IPS-15b (cell line): ENCODE results near the gene NMNAT2.

ENCODE experiments used
- H3K27me3 ChIP-seq: one replicate; pipeline ENCODE4 v1.6.1; 2013; ENCODE audit warnings: low read length; ENCODE audit not compliant: control insufficient read depth, insufficient read depth
- H3K36me3 ChIP-seq: one replicate; pipeline ENCODE4 v1.6.1; 2013; ENCODE audit warnings: low read length; ENCODE audit not compliant: control insufficient read depth, insufficient read depth
- H3K4me1 ChIP-seq: one replicate; pipeline ENCODE4 v1.6.1; 2013; ENCODE audit warnings: mild to moderate bottlenecking, low read length; ENCODE audit not compliant: control insufficient read depth, insufficient read depth
- H3K4me3 ChIP-seq: one replicate; pipeline ENCODE4 v1.5.1; 2013; ENCODE audit warnings: low read depth, low read length
- H3K9ac ChIP-seq: one replicate; pipeline ENCODE4 v1.6.1; 2013; ENCODE audit warnings: low read depth, mild to moderate bottlenecking, low read length
- H3K9me3 ChIP-seq: one replicate; pipeline ENCODE4 v1.6.1; 2013; ENCODE audit warnings: mild to moderate bottlenecking, low read length; ENCODE audit not compliant: control insufficient read depth, insufficient read depth

Gene NMNAT2

DNA sequence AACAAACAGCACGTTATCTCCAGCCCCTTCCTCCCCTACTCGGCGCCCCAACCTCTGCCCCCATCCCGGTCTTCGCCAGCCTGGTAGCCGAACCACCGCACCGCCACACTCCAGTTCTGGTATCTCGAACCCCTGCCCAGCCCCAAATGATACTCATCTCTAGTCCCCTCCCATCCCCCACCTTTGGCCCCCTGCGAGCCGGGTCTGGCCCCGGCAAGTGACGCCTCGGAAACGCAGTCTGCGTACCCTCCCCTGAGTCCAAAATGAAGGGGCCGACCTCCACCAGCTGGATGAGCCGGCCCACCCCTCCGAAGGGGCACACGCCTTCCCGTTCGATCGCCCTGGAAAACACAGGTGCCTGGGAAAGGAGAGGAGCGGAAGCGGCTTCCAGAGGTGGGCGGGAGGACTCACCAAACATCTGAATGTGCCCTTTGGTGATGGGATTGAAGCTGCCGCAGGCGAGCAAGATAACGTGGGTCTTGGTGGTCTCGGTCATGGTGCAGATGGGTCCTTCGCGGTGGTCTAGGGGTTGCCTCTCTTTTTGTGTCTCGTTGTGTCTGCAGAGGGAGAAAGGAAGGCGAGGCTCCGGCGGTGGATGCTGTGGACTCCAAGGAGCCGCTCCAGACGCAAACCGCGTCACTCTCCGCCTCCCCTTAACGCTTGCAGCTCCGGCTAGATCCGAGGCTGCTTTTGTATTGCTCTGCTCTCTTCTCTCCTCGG lies at the start of gene NMNAT2:
Gene NMNAT2, minus strand, starts transcription at position 609 of the 720 bp plus-strand sequence. Its CDS starts 113 bp downstream, at position 496.
- Histone ChIP-seq H3K27me3 (peaks cover 20% of the 10 kb centered on the region), H3K4me3 (peak within 1 kb of the TSS; percentile 89), H3K4me1 (peaks cover 8% of the 10 kb centered on the region), H3K9ac (no peak within 1 kb of the TSS), H3K9me3 (no peaks in the 10 kb centered on the region), H3K36me3 (no peaks in the 10 kb centered on the region)

DNA sequence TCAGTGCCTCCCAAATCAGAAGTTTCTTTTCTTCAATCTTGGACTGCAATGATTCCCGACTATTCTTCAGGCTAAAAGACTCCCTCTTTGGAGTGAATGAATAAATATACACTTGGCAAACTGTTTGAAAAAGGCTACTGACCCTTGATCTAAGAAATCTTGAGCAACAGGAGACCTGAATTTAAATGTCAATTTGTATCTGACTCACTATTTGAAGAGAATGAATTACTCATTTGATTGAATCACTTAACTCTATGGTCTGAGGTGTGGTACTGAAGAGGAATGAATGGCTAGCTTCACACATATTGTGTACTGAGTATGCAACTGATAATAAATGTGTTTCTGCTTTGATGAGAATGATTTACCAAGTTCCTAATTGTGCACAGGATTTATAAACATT lies 49.5 kb upstream of the NMNAT2 start:
- H3K9ac ChIP-seq = no peak overlapping the region
- no peaks in the 10 kb centered on the region for H3K27me3 ChIP-seq
- H3K4me3 ChIP-seq = no peak overlapping the region
- H3K4me1 ChIP-seq = peaks cover 6% of the 10 kb centered on the region
- no peaks in the 10 kb centered on the region for H3K9me3 ChIP-seq
- H3K36me3 ChIP-seq = no peaks in the 10 kb centered on the region

DNA sequence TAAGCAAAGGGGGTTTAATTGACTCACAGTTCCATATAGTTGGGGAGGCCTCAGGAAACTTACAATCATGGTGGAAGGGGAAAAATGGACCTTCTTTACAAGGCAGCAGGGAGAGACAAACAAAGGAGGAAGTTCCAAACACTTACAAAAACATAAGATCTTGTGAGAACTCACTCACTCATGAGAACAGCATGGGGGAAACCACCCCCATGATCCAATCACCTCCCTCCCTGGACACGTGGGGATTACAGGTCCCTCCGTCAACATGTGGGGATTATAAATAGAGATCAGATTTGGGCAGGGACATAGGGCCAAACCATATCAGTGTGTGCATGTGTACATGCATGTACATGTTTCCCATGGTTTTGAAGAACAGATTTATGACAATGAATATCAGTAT lies 48.6 kb upstream of the NMNAT2 start:
- Histone ChIP-seq H3K27me3 (no peaks in the 10 kb centered on the region), H3K9me3 (no peaks in the 10 kb centered on the region), H3K4me3 (no peak overlapping the region), H3K4me1 (peaks cover 7% of the 10 kb centered on the region), H3K36me3 (no peaks in the 10 kb centered on the region), H3K9ac (no peak overlapping the region)

DNA sequence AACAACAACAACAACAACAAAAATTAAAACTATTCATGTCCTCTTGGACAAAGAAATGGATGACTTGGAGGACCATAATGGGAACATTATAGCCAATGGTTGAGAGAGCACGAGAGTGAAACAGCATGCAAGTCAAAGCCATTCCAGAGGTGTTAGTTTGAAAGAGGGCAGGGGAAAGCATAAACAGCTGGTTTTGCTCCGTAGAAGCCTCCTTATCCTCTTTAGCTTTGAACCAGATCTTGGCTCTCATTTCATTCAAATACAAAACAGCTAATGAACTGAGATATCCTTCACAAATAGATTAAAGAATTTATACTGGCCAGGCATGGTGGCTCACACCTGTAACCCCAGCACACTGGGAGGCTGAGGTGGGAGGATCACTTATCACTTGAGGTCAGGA lies 45.4 kb upstream of the NMNAT2 start:
- no peaks in the 10 kb centered on the region for H3K36me3 ChIP-seq
- H3K4me3 ChIP-seq = no peak overlapping the region
- H3K4me1 ChIP-seq = peaks cover 12% of the 10 kb centered on the region
- H3K27me3 ChIP-seq = no peaks in the 10 kb centered on the region
- no peak overlapping the region for H3K9ac ChIP-seq
- no peaks in the 10 kb centered on the region for H3K9me3 ChIP-seq

DNA sequence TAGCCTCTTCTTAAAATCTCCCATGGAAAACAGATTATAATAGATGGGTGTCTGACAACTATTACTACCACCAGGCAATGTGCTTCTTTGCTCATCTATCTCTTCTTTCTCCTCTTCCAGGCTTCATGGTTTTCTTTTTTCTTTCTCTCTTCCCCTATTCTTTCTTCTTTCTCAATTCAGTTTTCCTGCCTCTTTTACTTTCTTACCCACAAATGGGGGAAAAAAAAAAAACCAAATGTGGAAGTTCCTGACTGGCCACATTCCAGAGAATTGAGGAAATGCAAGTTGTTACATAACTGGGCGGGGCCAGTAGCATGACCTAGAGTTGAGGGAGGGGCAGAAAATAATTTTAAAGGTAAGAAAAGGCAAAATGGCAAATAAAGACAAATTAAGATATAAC lies 43.2 kb upstream of the NMNAT2 start:
- Histone ChIP-seq H3K27me3 (no peaks in the 10 kb centered on the region), H3K9me3 (no peaks in the 10 kb centered on the region), H3K4me1 (peaks cover 8% of the 10 kb centered on the region), H3K9ac (no peak overlapping the region), H3K4me3 (no peak overlapping the region), H3K36me3 (no peaks in the 10 kb centered on the region)

DNA sequence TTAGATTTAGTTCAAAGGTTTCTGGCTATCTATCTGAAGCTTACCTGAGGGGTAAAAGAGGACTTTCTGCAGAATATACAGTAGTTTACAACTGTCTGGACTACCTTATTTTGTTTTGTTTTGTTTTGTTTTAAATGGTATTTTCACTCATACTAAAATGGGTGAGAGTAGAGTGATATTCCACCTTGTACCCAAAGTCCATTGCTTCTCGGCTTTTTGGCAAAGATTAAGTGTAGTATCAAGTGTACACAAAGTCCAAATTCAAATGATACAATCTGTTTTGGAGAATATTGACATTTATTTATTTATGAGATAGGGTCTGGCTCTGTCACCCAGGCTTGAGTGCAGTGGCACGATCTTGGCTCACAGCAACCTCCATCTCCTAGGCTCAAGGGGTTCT lies 42.4 kb upstream of the NMNAT2 start:
- Histone ChIP-seq H3K36me3 (no peaks in the 10 kb centered on the region), H3K9me3 (no peaks in the 10 kb centered on the region), H3K4me1 (peaks cover 8% of the 10 kb centered on the region), H3K9ac (no peak overlapping the region), H3K4me3 (no peak overlapping the region), H3K27me3 (no peaks in the 10 kb centered on the region)

DNA sequence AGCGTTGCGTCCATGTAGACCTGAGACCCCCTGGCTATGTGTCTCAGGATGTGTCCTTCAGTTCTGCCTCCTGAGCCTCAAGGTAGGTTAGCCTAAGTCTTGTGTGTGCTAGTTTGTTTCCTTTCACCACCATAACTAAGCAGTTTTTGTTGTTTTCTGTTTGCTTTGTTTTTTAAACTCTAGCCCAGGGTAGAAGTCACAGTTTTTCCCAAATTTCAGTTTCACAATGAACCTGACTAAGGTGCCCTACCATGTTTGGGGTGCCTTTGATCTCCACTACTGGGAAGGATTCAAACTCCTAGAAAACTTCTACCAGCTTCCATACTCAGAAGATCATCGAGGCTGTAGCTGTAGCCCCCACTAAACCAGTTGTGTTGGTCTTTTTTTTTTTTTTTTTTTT lies 39.3 kb upstream of the NMNAT2 start:
- Histone ChIP-seq H3K4me1 (peaks cover 8% of the 10 kb centered on the region), H3K36me3 (no peaks in the 10 kb centered on the region), H3K27me3 (no peaks in the 10 kb centered on the region), H3K9me3 (no peaks in the 10 kb centered on the region), H3K9ac (no peak overlapping the region), H3K4me3 (no peak overlapping the region)

- Histone ChIP-seq H3K36me3 (no peaks in the 10 kb centered on the region), H3K4me3 (no peak overlapping the region), H3K27me3 (no peaks in the 10 kb centered on the region), H3K9me3 (no peaks in the 10 kb centered on the region), H3K9ac (no peak overlapping the region), H3K4me1 (peaks cover 8% of the 10 kb centered on the region)
Measured at GRCh38 chr1:183456826-183457225, 38.6 kb upstream of the NMNAT2 start.

GRCh38 chr1:183454377-183454776 lies 36.2 kb upstream of the NMNAT2 start:
- H3K4me3 ChIP-seq = no peak overlapping the region
- no peaks in the 10 kb centered on the region for H3K27me3 ChIP-seq
- H3K9ac ChIP-seq = no peak overlapping the region
- H3K9me3 ChIP-seq = no peaks in the 10 kb centered on the region
- no peaks in the 10 kb centered on the region for H3K4me1 ChIP-seq
- no peaks in the 10 kb centered on the region for H3K36me3 ChIP-seq

DNA sequence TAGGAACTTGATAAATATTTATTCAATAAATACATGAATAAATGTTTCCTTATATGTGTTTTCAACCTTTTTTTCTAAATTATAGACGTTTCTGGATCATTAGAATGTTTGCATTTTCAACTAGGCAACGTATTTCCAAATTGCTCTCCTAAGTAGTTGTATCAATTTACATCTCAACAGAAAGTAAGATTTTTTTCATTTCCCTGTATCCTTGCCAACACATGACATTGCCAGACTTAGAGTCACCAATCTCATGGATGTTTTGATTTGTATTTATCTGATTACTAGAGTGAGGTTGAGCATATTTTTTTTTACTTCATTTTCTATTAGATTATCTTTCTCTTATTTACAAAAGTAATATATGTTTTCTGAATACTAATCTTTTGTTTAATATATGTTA lies 31.9 kb upstream of the NMNAT2 start:
- Histone ChIP-seq H3K36me3 (no peaks in the 10 kb centered on the region), H3K9ac (no peak overlapping the region), H3K9me3 (no peaks in the 10 kb centered on the region), H3K4me1 (no peaks in the 10 kb centered on the region), H3K27me3 (no peaks in the 10 kb centered on the region), H3K4me3 (no peak overlapping the region)

DNA sequence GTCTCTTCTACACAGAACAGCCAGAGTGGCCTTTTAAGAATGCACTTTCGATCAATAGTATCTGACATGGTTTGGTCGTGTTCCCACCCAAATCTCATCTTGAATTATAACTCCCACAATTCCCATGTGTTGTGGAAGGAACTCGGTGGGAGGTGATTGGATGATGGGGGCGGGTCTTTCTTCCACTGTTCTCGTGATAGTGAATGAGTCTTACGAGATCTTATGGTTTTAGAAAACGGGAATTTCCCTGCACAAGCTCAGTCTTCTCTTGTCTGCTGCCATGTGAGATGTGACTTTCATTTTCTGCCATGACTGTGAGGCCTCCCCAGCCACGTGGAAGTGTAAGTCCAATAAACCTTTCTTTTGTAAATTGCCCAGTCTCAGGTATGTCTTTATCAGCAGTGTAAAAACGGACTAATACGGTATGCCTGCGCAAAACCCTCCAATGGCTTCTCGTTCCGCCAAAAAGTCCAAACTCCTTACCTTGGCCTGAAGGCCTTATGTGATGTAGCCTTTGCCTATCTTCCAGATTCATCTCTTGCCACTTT lies 31.1 kb upstream of the NMNAT2 start:
- Histone ChIP-seq H3K9ac (no peak overlapping the region), H3K27me3 (no peaks in the 10 kb centered on the region), H3K36me3 (no peaks in the 10 kb centered on the region), H3K4me1 (no peaks in the 10 kb centered on the region), H3K9me3 (no peaks in the 10 kb centered on the region), H3K4me3 (no peak overlapping the region)

GRCh38 chr1:183444243-183444642 lies 26.1 kb upstream of the NMNAT2 start:
- Histone ChIP-seq H3K27me3 (no peaks in the 10 kb centered on the region), H3K9ac (no peak overlapping the region), H3K36me3 (no peaks in the 10 kb centered on the region), H3K4me1 (no peaks in the 10 kb centered on the region), H3K4me3 (no peak overlapping the region), H3K9me3 (no peaks in the 10 kb centered on the region)
